IPS-15b (cell line): ENCODE results near the gene HYAL3.
"Not testable (repeated sequence)": the region's sequence is repeated elsewhere in the genome, so short reads cannot be mapped to it uniquely, and the experiment has no call there.

Experiments
- H3K27me3 ChIP-seq: one replicate; pipeline ENCODE4 v1.6.1; 2013; ENCODE audit warnings: low read length; ENCODE audit not compliant: control insufficient read depth, insufficient read depth
- H3K36me3 ChIP-seq: one replicate; pipeline ENCODE4 v1.6.1; 2013; ENCODE audit warnings: low read length; ENCODE audit not compliant: control insufficient read depth, insufficient read depth
- H3K4me1 ChIP-seq: one replicate; pipeline ENCODE4 v1.6.1; 2013; ENCODE audit warnings: mild to moderate bottlenecking, low read length; ENCODE audit not compliant: control insufficient read depth, insufficient read depth
- H3K4me3 ChIP-seq: one replicate; pipeline ENCODE4 v1.5.1; 2013; ENCODE audit warnings: low read depth, low read length
- H3K9ac ChIP-seq: one replicate; pipeline ENCODE4 v1.6.1; 2013; ENCODE audit warnings: low read depth, mild to moderate bottlenecking, low read length
- H3K9me3 ChIP-seq: one replicate; pipeline ENCODE4 v1.6.1; 2013; ENCODE audit warnings: mild to moderate bottlenecking, low read length; ENCODE audit not compliant: control insufficient read depth, insufficient read depth

Gene HYAL3

DNA sequence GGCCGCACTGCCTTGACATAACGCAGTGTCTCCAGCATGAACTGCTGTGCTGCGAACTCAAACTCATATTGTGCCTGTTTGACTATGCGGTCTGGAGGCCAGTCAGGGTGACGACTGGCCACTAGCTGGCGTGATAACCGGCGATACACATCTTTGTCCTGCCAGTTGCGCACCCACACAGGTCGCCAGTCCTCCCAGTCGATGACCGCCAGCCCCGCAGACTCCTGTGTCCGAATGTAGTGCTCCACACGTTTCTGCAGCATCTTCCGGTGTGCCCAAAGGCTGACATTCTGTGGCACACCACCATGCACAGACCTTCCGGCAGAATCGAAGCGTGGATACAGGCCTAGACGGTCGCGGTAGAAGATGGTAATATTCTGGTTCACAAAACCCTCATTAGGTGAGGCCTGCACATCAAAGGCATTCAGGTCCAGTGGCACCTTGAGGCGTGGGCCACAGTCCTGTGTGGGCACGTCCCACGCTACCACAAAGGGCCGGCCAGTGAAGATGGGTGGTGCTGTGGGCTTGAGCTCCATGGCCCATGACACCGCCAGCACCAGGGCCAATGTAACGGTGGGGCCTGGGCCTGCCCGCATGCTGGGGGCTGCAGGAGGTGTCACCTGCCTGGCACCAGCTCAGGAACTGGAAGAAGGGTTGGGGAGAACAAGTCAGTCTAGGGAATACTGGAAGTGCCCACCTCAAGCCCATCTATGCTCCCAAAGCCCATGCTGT is 20.9 kb upstream of the HYAL3 start:
- peaks cover 35% of the 10 kb centered on the region for H3K36me3 ChIP-seq
- H3K9me3 ChIP-seq = no peaks in the 10 kb centered on the region
- peak overlapping the region; percentile 99 for H3K4me3 ChIP-seq
- no peaks in the 10 kb centered on the region for H3K27me3 ChIP-seq
- H3K4me1 ChIP-seq = peaks cover 7% of the 10 kb centered on the region
- peak overlapping the region; percentile 94 for H3K9ac ChIP-seq

DNA sequence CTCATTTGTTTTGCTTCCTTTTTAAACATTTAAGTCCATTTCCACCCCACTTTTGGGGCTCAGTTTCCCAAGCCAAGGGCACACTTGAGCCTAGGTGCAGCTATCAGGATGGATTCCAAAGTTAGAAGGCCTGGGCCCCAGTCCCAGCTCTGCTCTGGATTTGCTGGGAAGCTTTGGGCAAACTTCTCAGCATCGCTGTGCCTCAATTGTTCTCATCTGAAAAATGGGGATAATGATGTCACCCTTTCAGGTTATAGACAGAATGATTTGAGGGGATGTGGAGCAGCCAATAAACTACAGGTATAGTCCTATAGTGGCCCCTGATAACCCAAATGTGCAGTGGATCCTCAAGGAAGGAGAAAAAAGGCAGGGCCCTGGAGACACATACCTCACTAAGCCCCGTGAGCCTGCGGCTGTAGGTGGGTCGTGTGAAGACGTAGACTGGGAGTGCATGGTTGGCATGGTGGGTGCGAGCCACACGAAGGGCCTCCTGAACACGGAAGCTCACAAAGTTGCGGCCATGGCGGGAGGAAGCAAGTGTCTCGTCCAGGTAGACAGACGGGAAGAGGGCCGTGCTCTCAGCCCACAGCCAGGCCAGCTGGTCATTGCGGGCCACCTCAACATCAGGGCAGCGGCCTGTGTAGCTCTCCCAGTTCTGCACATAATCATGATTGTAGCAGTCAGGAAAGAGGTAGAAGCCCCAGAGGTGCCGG is 20.1 kb upstream of the HYAL3 start:
- no peak overlapping the region for H3K4me3 ChIP-seq
- no peak overlapping the region for H3K9ac ChIP-seq
- peaks cover 7% of the 10 kb centered on the region for H3K4me1 ChIP-seq
- peaks cover 35% of the 10 kb centered on the region for H3K36me3 ChIP-seq
- no peaks in the 10 kb centered on the region for H3K9me3 ChIP-seq
- H3K27me3 ChIP-seq = no peaks in the 10 kb centered on the region

DNA sequence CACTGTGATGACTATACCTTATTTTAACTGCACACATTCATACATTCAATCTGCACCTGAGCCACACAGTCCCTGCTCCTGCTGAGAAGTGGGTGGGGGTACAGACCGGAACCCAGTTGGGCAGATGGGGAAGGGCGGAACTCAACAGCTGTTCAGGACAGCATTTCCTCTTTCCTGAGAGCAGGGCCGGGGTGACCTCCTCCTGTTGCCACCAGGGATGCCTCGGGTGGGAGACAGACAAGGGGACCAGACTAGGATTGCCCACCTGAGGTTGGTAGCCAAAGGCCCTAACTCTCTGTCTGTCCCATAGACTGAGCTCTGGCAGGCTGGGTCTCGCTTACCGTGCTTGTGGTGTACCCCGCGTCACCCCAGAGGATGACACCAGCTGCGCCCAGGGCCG is 19.4 kb upstream of the HYAL3 start:
- no peaks in the 10 kb centered on the region for H3K9me3 ChIP-seq
- H3K36me3 ChIP-seq = peaks cover 35% of the 10 kb centered on the region
- no peaks in the 10 kb centered on the region for H3K27me3 ChIP-seq
- no peak overlapping the region for H3K4me3 ChIP-seq
- peaks cover 7% of the 10 kb centered on the region for H3K4me1 ChIP-seq
- no peak overlapping the region for H3K9ac ChIP-seq

- peaks cover 7% of the 10 kb centered on the region for H3K4me1 ChIP-seq
- H3K27me3 ChIP-seq = no peaks in the 10 kb centered on the region
- H3K4me3 ChIP-seq = no peak overlapping the region
- no peak overlapping the region for H3K9ac ChIP-seq
- H3K9me3 ChIP-seq = no peaks in the 10 kb centered on the region
- H3K36me3 ChIP-seq = peaks cover 35% of the 10 kb centered on the region
Measured at GRCh38 chr3:50318163-50318562, 19.0 kb upstream of the HYAL3 start.

DNA sequence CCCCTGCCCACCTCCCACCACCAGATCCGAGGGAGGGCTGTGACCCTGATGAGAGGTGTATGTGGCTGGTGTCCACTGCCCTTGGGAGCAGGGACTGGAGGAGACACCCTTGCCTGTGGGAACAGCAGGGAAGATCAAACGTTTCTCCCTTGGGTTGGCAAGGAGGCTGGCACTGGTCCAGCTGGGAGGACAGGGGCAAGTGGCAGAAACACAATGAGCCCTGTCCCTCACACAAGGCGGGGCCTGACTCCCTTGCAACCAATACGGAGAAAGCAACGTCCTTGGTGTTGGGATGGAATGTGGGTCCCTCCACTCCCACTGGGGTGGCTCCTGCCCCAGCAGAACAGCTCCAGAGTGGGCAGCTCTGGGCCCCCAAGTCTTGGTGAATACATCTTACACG is 18.1 kb upstream of the HYAL3 start:
- no peak overlapping the region for H3K4me3 ChIP-seq
- H3K9ac ChIP-seq = no peak overlapping the region
- peaks cover 35% of the 10 kb centered on the region for H3K36me3 ChIP-seq
- peaks cover 3% of the 10 kb centered on the region for H3K4me1 ChIP-seq
- no peaks in the 10 kb centered on the region for H3K9me3 ChIP-seq
- no peaks in the 10 kb centered on the region for H3K27me3 ChIP-seq

DNA sequence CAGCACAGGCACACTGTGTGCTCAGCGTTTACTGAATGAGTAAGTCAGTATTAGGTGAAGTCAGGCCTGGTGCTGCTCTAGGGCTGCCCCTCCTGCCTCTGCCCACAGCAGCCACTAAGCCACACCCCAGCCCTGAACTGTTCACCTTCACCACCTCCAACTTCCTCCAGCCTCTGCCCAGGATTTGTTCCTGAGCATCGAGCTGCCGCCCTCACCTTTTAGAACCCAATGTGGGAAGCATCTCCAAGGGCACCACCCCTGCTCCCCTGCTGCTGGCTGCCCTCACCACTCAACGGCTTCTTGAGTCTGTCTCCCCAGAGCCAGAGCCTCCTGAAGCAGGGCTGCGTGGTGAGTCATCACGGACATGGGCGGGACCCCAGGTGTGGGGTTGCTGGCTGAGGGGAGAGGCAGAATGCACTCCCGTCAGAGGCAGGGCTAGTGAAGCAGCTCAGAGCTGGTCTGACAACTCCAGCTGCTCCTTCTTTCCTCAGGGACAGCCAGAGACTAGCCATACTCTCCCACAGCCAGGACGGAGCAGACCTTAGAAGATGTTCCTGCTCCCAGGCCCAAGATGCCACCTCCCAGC is 17.5 kb upstream of the HYAL3 start:
- Histone ChIP-seq H3K4me1 (peaks cover 3% of the 10 kb centered on the region), H3K4me3 (no peak overlapping the region), H3K36me3 (peaks cover 35% of the 10 kb centered on the region), H3K9ac (no peak overlapping the region), H3K9me3 (no peaks in the 10 kb centered on the region), H3K27me3 (no peaks in the 10 kb centered on the region)

DNA sequence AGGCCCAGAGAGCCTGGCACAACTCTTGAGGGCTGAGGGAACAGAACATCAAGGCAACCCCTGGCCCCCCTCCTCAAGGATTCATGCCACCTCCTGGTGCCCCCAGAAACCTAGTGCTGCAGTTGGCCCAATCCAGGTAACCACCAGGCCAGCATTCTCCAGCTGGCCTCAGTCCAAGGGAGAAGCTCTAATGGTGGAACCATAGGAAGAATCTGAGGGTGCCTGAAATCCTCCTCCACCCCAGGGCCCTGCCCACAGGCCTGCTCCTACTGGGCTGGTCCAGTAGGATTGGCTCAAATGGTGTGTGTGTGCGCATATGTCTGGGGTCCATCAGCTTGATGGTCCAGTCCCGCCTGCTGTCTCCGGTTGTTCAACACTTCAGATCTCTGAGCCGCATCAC is 15.6 kb upstream of the HYAL3 start:
- no peaks in the 10 kb centered on the region for H3K4me1 ChIP-seq
- no peak overlapping the region for H3K9ac ChIP-seq
- H3K36me3 ChIP-seq = peaks cover 32% of the 10 kb centered on the region
- H3K9me3 ChIP-seq = no peaks in the 10 kb centered on the region
- no peaks in the 10 kb centered on the region for H3K27me3 ChIP-seq
- no peak overlapping the region for H3K4me3 ChIP-seq

- Histone ChIP-seq H3K36me3 (peaks cover 27% of the 10 kb centered on the region), H3K9ac (no peak overlapping the region), H3K27me3 (no peaks in the 10 kb centered on the region), H3K4me3 (no peak overlapping the region), H3K4me1 (no peaks in the 10 kb centered on the region), H3K9me3 (peaks cover 3% of the 10 kb centered on the region)
Measured at GRCh38 chr3:50314342-50314741, 15.1 kb upstream of the HYAL3 start.

DNA sequence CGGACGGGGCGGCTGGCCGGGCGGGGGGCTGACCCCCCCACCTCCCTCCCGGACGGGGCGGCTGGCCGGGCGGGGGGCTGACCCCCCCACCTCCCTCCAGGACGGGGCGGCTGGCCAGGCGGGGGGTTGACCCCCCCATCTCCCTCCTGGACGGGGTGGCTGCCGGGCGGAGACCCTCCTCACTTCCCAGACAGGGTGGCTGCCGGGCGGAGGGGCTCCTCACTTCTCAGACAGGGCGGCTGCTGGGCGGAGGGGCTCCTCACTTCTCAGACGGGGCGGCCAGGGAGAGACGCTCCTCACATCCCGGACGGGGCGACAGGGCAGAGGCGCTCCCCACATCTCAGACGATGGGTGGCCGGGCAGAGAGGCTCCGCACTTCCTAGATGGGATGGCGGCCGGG is 12.8 kb upstream of the HYAL3 start:
- H3K27me3 ChIP-seq, H3K9ac ChIP-seq, H3K4me1 ChIP-seq, H3K4me3 ChIP-seq, H3K9me3 ChIP-seq, H3K36me3 ChIP-seq: not testable (repeated sequence)

DNA sequence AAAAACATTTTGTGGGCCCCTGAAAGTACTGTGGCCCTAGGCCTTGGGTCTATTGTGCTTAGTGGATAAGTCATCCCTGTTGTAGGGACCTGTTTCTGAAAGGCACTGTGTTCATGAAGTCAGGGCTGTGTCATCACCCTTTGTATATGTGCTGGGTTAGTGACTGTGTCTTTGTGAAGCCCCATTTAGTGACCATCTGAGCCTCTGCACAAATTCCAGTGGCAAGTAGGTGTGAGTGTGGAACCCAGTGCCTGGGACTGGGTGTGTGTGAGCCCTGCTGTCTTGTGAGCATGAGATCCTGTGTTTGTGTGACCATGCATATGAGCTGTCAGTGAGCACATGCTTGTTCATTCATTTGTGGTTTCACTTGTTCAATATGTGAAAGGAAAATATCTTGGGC is 5.4 kb upstream of the HYAL3 start:
- peaks cover under 1% of the 10 kb centered on the region for H3K9me3 ChIP-seq
- no peaks in the 10 kb centered on the region for H3K36me3 ChIP-seq
- peaks cover 3% of the 10 kb centered on the region for H3K4me1 ChIP-seq
- no peak overlapping the region for H3K9ac ChIP-seq
- H3K4me3 ChIP-seq = no peak overlapping the region
- no peaks in the 10 kb centered on the region for H3K27me3 ChIP-seq

DNA sequence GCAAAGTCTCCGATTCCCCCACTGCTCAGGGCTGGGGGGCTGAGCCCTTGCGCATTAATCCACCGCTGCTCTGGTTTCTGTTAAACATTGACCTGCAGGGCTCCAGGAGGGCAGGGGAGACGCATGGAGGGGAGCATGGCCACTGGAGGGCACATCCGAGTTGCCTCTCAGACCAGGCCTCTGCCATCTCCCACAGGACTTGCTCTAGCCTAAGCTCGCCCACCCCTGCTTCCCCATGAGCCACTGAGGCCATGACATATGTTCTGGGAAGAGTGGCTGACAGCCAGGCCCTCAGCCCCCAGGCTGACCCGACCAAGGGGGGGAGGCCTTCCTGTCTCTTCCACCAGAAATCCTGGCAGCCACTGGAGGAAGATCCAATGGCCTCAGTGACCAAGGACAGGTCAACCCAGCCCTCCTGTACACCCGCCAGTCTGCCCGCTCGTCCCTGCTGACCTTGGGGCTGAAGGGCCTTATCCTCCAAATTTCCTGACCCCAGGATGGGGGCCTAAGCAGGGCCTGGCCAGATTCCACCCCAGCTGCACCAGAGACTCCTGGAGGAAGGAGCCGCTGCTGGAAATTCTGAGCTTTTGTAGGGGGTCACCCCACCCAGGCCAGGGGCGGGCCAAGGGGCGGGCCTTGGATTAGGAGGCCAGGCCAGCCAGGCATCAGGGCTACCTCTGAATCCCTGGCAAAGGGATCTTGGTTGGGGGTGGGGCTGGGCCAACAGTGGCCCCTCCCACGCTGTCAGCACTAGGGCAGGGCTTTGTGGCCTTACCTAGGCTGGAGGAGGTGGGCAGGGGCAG is 4.0 kb upstream of the HYAL3 start, which contains the start of gene HYAL1:
Gene HYAL1, minus strand, starts transcription at position 562 of the 803 bp plus-strand sequence. CDS start 618 bp downstream, outside the sequence.
- Histone ChIP-seq H3K9me3 (no peaks in the 10 kb centered on the region), H3K4me3 (no peak within 1 kb of the TSS), H3K36me3 (no peaks in the 10 kb centered on the region), H3K27me3 (no peaks in the 10 kb centered on the region), H3K9ac (peak within 1 kb of the TSS; percentile 47), H3K4me1 (peaks cover 3% of the 10 kb centered on the region)
